AG09319 (cell line): ENCODE results near the gene GRK4.
"Not testable (repeated sequence)": the region's sequence is repeated elsewhere in the genome, so short reads cannot be mapped to it uniquely, and the experiment has no call there.

Experiments used
- DNase-seq: peaks from one replicate; pipeline ENCODE4 v3.0.0-alpha.2; 2010; ENCODE audit warnings: low read depth; ENCODE audit errors: extremely low read depth
- CTCF ChIP-seq: IDR thresholded peaks from 2 replicates; pipeline ENCODE4 v1.5.1; 2011; ENCODE audit warnings: low read depth, mild to moderate bottlenecking, inconsistent platforms, low read length, moderate library complexity

The GRK4 gene

GRCh38 chr4:2954358-2955185 is 8.8 kb upstream of the GRK4 start:
- no peak for TF ChIP-seq CTCF
- DNase-seq: no peak

- not testable (repeated sequence) for DNase-seq
These were observed 8.0 kb upstream of the GRK4 start for GRCh38 chr4:2955186-2956044.

GRCh38 chr4:2958446-2958845 is 4.9 kb upstream of the GRK4 start:
- DNase-seq: no peak
- no peak for TF ChIP-seq CTCF

GRCh38 chr4:2960450-2960849 is 2.9 kb upstream of the GRK4 start:
- not testable (repeated sequence) for DNase-seq

DNA sequence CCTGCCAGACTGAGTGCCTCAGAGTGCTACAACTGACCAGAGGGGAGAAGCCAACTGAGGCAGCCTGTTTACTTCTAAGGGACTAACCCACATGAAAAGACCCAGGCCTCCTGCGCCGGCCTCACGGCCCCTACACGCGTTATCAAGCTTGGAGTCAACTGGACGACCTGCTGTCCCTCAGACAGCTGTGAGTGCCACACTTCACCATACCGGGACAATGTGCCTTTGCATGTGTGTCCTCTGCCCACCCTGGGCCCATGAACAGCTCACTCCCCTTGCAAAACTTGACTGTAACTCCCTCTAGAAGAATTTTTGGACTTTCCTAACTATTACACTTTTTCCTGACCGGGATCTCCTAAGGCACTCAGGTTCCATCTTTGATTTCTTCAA is 2.0 kb upstream of the GRK4 start:
- DNase-seq: no peak

DNA sequence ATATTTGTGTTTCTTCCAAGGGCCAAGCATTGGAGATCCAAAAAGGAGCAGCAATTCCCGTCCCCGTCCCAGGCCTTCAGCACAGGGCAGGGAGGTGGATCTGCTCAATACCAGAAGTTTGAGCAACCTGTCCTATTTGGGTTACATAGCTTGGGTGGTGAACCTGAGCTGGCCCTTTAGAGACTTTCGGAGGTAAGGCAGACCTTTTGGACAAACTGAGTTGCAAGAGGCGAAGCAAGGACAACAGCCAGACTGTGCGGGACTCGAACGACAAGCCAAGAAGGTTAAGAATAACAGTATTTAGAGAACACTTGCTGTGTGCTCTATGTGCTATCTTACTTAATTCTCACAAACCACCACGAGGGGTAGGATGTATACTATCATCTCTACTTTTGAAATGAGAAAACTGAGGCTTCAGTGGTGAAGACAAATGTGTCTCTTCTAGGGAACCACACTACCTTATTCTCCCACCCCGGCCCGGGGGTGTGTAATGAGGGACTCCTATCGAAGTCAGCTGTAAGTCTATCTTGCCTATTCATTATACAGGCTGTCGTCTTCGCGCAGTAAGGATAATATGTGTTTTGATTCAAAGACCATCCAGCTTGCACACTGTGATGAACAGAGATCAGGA is 1.4 kb upstream of the GRK4 start:
- DNase-seq: no peak

More for the DNA sequence above, 2.0 kb upstream of the GRK4 start:
- TF ChIP-seq CTCF: no peak

GRCh38 chr4:2962614-2963174 is 677 bp upstream of the GRK4 start:
- TF ChIP-seq CTCF: no peak
- DNase-seq: no peak

More for the DNA sequence above, 1.4 kb upstream of the GRK4 start:
- no peak for TF ChIP-seq CTCF

DNA sequence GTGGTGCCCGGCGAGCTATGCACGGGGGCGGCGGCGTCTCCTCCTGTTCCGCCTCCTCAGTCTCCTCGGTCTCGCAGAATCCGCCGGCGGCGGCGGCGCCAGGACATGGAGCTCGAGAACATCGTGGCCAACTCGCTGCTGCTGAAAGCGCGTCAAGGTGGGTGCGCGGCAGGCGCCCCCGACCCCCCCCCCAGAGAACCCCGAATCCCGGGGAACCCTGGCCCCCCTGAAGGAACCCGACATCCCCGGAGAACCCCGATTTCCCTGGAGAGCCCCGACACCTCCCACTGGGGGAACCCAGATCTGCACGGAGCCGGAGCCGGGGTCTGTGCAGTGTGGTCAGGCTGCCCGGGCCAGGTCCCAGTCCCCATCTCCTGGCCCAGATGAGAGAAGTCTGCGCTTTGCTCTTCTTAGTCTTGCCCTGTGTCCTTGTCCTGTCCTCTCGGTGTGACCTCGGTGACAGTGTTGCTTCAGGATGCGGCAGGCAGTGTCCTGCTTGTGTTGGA is 648 bp downstream of the GRK4 start:
- TF ChIP-seq CTCF: no peak
- DNase-seq: no peak
